PFSK-1 (cell line): Measurements from ENCODE around the gene GPR34.

Source experiments
- FOXP2 ChIP-seq: optimal IDR thresholded peaks from 2 replicates; pipeline ENCODE3; 2011; ENCODE audit warnings: borderline replicate concordance, control low read depth, inconsistent platforms; ENCODE audit not compliant: insufficient read depth; ENCODE audit errors: extremely low read length, extremely low read depth
- POLR2AphosphoS5 ChIP-seq: IDR thresholded peaks from 2 replicates; pipeline ENCODE4 v1.6.1; 2012; ENCODE audit warnings: low read depth, mild to moderate bottlenecking, control low read depth, low read length, moderate library complexity
- SIN3A ChIP-seq: IDR thresholded peaks from 2 replicates; pipeline ENCODE4 v1.6.1; 2012; ENCODE audit warnings: mild to moderate bottlenecking, low read length, moderate library complexity, borderline replicate concordance; ENCODE audit not compliant: insufficient read depth
- TAF1 ChIP-seq: IDR thresholded peaks from 2 replicates; pipeline ENCODE4 v1.6.1; 2012; ENCODE audit warnings: low read length, control low read depth, borderline replicate concordance; ENCODE audit not compliant: insufficient read depth
- TF ChIP-seq, protein P1 (sequence below), 2 experiments: IDR thresholded peaks; 2 replicates each; pipeline versions ENCODE4 v1.6.1 to v1.8.0; 2011 to 2012; ENCODE audit warnings: low read depth in 2 of 2, low read length in 2 of 2, control low read depth in 1 of 2, inconsistent platforms in 1 of 2, mild to moderate bottlenecking in 1 of 2, moderate library complexity in 1 of 2; ENCODE audit not compliant: insufficient read depth in 1 of 2

Gene GPR34

DNA sequence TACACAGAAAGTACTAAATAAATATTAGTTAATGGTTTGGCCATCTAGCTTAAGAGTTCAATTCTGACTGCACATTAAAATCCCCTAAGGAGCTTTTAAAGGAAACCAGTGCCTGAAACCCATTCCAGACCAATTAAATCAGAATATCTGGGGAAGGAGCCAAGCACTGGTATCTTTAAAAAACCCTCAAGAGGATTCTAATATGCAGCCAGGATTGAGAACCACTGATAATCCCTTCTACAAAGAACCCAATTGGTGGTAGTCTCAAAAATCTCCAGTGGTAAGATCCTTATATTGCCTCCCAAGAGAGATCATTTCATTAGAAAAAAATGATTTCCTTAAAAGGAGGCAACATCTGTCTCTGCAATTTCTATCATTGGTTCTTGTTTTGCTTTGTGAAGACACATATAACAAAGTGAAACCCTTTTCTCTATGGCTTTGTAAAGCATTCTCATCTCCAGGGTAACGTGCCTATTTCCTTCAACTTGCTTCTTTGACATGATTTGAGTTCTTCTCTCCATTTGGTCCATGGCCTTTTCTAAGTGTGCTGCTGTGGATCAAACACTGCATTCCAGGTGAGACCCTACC is 3.5 kb downstream of the GPR34 start:
- TF ChIP-seq TAF1 (no peak), FOXP2 (no peak), POLR2AphosphoS5 (no peak), SIN3A (no peak)
- TF ChIP-seq, protein P1, sequence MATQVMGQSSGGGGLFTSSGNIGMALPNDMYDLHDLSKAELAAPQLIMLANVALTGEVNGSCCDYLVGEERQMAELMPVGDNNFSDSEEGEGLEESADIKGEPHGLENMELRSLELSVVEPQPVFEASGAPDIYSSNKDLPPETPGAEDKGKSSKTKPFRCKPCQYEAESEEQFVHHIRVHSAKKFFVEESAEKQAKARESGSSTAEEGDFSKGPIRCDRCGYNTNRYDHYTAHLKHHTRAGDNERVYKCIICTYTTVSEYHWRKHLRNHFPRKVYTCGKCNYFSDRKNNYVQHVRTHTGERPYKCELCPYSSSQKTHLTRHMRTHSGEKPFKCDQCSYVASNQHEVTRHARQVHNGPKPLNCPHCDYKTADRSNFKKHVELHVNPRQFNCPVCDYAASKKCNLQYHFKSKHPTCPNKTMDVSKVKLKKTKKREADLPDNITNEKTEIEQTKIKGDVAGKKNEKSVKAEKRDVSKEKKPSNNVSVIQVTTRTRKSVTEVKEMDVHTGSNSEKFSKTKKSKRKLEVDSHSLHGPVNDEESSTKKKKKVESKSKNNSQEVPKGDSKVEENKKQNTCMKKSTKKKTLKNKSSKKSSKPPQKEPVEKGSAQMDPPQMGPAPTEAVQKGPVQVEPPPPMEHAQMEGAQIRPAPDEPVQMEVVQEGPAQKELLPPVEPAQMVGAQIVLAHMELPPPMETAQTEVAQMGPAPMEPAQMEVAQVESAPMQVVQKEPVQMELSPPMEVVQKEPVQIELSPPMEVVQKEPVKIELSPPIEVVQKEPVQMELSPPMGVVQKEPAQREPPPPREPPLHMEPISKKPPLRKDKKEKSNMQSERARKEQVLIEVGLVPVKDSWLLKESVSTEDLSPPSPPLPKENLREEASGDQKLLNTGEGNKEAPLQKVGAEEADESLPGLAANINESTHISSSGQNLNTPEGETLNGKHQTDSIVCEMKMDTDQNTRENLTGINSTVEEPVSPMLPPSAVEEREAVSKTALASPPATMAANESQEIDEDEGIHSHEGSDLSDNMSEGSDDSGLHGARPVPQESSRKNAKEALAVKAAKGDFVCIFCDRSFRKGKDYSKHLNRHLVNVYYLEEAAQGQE (IDR thresholded peaks at IDR 0.05; ENCODE audit: insufficient read depth in 1 of 2, low read depth in 2 of 2, low read length in 2 of 2) = no peak

DNA sequence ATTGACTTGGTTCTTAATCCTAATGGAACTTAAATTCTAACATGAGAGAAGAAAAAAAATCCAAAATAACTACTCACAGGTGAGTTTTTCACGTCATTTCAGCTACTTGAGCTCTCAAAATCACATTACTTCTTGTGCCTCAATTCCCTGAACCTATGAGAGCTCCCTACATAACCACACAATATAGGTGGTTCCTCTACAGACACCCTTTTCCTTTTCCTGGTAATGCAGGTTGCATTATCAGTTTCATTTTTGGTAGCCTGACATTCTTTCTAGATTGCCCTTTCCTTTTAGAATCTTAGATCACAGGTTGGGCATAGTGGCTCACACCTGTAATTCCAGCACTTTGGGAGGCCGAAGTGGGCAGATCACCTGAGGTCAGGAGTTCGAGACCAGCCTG is 4.3 kb downstream of the GPR34 start:
- TF ChIP-seq TAF1 = no peak

DNA sequence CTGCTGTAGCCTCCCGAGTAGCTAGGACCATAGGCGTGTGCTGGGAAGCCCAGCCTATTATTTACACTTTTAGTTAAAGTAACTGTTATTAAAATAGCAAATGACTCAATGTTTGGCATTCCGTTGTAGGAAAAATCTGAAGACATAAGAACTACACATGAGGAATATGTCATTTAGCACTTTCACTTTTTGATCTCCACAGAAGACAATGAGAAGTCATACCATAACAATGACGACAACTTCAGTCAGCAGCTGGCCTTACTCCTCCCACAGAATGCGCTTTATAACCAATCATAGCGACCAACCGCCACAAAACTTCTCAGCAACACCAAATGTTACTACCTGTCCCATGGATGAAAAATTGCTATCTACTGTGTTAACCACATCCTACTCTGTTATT is 6.7 kb downstream of the GPR34 start:
- TF ChIP-seq POLR2AphosphoS5 (no peak), FOXP2 (no peak), TAF1 (no peak), SIN3A (no peak)
- TF ChIP-seq, protein P1 (IDR thresholded peaks at IDR 0.05; ENCODE audit: insufficient read depth in 1 of 2, low read depth in 2 of 2, low read length in 2 of 2) = no peak

DNA sequence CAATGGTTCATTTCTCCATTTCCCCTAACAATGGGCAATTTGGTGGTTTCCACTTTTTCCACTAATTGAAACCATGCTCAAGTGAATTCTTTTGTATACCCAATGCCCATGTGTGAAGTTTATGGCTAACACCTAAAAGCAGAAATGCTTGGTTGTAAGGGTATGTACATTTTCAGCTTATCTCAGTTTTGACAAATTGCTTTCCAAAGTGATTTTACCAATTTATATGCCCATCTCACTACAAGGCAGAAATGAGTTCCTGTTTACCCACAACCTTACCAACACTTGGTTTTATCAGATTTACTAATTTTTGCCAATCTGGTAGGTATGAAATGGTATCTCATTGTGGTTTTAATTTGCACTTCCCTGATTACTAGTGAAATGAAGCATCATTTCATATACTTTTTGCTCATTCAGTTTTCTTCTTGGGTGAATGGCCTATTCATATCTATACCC is 14.8 kb downstream of the GPR34 start:
- no peak for TF ChIP-seq TAF1
- TF ChIP-seq, protein P1 (IDR thresholded peaks at IDR 0.05; ENCODE audit: insufficient read depth in 1 of 2, low read depth in 2 of 2, low read length in 2 of 2) = no peak
- TF ChIP-seq SIN3A = no peak
- TF ChIP-seq FOXP2 = no peak
- TF ChIP-seq POLR2AphosphoS5 = no peak

DNA sequence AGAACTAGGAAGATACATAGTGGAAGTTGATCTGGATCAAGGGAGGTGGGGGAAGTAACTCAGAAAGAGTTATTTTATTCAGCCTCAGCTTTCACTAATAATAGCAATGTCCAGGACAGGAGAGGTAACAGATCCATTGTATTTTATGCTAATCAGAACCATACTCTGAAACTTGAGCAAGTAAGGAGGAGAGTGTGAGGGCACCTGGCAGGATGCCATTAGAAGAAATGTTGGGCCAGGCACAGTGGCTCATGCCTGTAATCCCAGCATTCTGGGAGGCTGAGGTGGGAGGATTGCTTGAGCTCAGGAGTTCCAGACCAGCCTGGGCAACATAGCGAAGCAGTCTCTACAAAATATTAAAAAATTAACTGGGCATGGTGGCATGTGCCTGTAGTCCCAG is 16.3 kb downstream of the GPR34 start:
- TF ChIP-seq, protein P1 (IDR thresholded peaks at IDR 0.05; ENCODE audit: insufficient read depth in 1 of 2, low read depth in 2 of 2, low read length in 2 of 2) = no peak
- TF ChIP-seq FOXP2 (no peak), SIN3A (no peak), POLR2AphosphoS5 (no peak), TAF1 (no peak)
